K562 (cell line): ENCODE results near the gene COQ5. TPM values are rescaled to one million over a fixed set of nuclear protein-coding genes. Genes with fewer than 3 reads are reported as not detected.

Source experiments
- BRD4 ChIP-seq: fragments of 200-600 bp; sonication (generic); IDR thresholded peaks from 2 replicates; pipeline ENCODE4 v1.6.1; 2017; ENCODE audit warnings: inconsistent platforms
- HCFC1 ChIP-seq: IDR thresholded peaks from 2 replicates; pipeline ENCODE4 v1.6.1; 2012; ENCODE audit warnings: low read depth, low read length, improper control_type of control experiment
- SAFB ChIP-seq: fragments of 200-400 bp; formaldehyde crosslinking; IDR thresholded peaks from 2 replicates; pipeline ENCODE4 v1.6.1; 2017; ENCODE audit warnings: low read depth, low read length, borderline replicate concordance
- YY1 ChIP-seq, 3 experiments: IDR thresholded peaks; 2 replicates each; pipeline ENCODE4 v1.6.1; 2011; ENCODE audit warnings: low read length in 2 of 3, mild to moderate bottlenecking in 2 of 3, moderate library complexity in 2 of 3, borderline replicate concordance in 1 of 3, control low read depth in 1 of 3, low read depth in 1 of 3; ENCODE audit not compliant: insufficient read depth in 3 of 3, insufficient replicate concordance in 2 of 3, control insufficient read depth in 1 of 3, insufficient read length in 1 of 3; ENCODE audit errors: extremely low read depth in 1 of 3
- ZC3H11A ChIP-seq: IDR thresholded peaks from 2 replicates; pipeline ENCODE4 v1.6.1; 2012; ENCODE audit warnings: low read depth, low read length, improper control_type of control experiment
- ZNF263 ChIP-seq: sonication (generic); formaldehyde crosslinking; IDR thresholded peaks from 2 replicates; pipeline ENCODE4 v1.8.0; 2022; ENCODE audit warnings: mild to moderate bottlenecking, missing genetic modification reagents, borderline replicate concordance
- ZNF318 ChIP-seq, 2 experiments: fragments of 450-650 bp; IDR thresholded peaks; 2 replicates each; pipeline ENCODE4 v1.6.1; 2016; ENCODE audit warnings: mild to moderate bottlenecking in 2 of 2, borderline replicate concordance in 1 of 2, low read depth in 1 of 2, moderate library complexity in 1 of 2
- ZNF592 ChIP-seq: fragments of 450-650 bp; IDR thresholded peaks from 2 replicates; pipeline ENCODE4 v1.6.1; 2017; ENCODE audit warnings: antibody characterized with exemption, mild to moderate bottlenecking
- ZNF717 ChIP-seq: fragments of 250-450 bp; sonication (Bioruptor Pico); IDR thresholded peaks from 2 replicates; pipeline ENCODE4 v1.5.0; 2021
- polyA plus RNA-seq, 8 experiments: library from polyadenylated mRNA; depleted of rRNA in 4 of 8; stranded (reverse) in 5 of 8; unstranded in 3 of 8; fragments of >200 nt; fragmentation: Nextera tagmentation in 2 of 8; fragmentation: Illumina TruSeq in 1 of 8; extraction: Ambion mirVana in 2 of 8; extraction: Trizol in 1 of 8; gene quantifications; 2 replicates each; pipeline versions ENCODE4 v1.2.1 to v1.2.3, GENCODE V29; 2011 to 2014; ENCODE audit warnings: inconsistent platforms in 1 of 8, missing spikeins in 1 of 8
- total RNA-seq, 7 experiments: library from RNA; depleted of rRNA in 6 of 7; stranded (reverse); fragments of >200 nt in 6 of 7; fragmentation: Illumina TruSeq in 2 of 7; extraction: Trizol in 2 of 7; gene quantifications; 2 replicates each; pipeline versions ENCODE4 v1.2.1 to v1.2.3, GENCODE V29; 2011 to 2021; ENCODE audit warnings: low replicate concordance in 1 of 7
- TF ChIP-seq, protein P1 (sequence below): sonication (generic); formaldehyde crosslinking; IDR thresholded peaks from 2 replicates; pipeline ENCODE4 v1.8.1; 2023; ENCODE audit warnings: mild to moderate bottlenecking, missing genetic modification reagents, moderate library complexity

COQ5 gene
- total and polyA plus RNA-seq, 9 of the 15 experiments (the other 6 are each of a cell fraction or from before 2014, with no cell fraction given) = 19.2 to 59.7 (median 30.4) TPM

GRCh38 chr12:120528861-120529525 lies at the start of gene COQ5 (continued):
- TF ChIP-seq BRD4 (0 out of 2 replicates have a peak, but pooled peaks have one; percentile 75), ZNF263 (0 out of 2 replicates have a peak, but pooled peaks have one; percentile 17), HCFC1 (peak; percentile 71), ZNF592 (peak; percentile 56), ZNF318 (IDR thresholded peaks at IDR 0.05; ENCODE audit: borderline replicate concordance in 1 of 2, low read depth in 1 of 2) (peak in 1 of 2 experiments; percentile 35; a peak in 1 of 4 replicates), ZNF717 (CRISPR knock-in tag) (no peak), ZC3H11A (no peak), SAFB (no peak), YY1 (IDR thresholded peaks at IDR 0.05; ENCODE audit: borderline replicate concordance in 1 of 3, control insufficient read depth in 1 of 3, extremely low read depth in 1 of 3, insufficient read depth in 3 of 3, insufficient read length in 1 of 3, insufficient replicate concordance in 2 of 3, low read depth in 1 of 3, low read length in 2 of 3) (peak; percentile 94 to 98 (median 98))
- TF ChIP-seq, protein P1, sequence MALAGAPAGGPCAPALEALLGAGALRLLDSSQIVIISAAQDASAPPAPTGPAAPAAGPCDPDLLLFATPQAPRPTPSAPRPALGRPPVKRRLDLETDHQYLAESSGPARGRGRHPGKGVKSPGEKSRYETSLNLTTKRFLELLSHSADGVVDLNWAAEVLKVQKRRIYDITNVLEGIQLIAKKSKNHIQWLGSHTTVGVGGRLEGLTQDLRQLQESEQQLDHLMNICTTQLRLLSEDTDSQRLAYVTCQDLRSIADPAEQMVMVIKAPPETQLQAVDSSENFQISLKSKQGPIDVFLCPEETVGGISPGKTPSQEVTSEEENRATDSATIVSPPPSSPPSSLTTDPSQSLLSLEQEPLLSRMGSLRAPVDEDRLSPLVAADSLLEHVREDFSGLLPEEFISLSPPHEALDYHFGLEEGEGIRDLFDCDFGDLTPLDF = peak; percentile 75; the same call in 1 of the 2 replicates
